Measurements from ENCODE around the gene HPS4. TPM values are rescaled to one million over a fixed set of nuclear protein-coding genes. Genes with fewer than 3 reads are reported as not detected.
"Not testable (repeated sequence)": the region's sequence is repeated elsewhere in the genome, so short reads cannot be mapped to it uniquely, and the experiment has no call there.

HPS4 gene
- total RNA-seq, 6 donors from 2014 or later = 22.5 to 93.2 (median 34.2) TPM

DNA sequence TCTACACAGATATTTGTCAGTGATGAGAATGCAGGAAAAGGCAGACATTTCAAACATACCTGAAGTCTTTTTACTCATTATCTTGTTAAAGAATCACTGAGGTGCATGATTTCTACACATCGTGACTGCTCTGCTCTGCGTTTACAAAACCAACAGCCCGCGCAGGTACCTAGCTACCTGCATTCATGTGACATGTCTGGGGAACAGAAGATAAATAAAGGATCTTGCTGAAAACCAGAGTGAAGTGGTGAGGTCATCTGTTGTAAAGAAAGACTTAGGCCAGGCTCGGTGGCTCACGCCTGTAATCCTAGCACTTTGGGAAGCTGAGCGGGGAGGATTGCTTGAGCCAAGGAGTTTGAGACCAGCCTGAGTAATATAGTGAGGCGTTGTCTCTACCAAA lies 38.8 kb downstream of the HPS4 start:
- DNase-seq = no peak
- 73 to 89% methylated on average over 7 to 8 of the region's 8 CpGs for WGBS, 2 donors
- H3K4me3 ChIP-seq = no peak overlapping the region
- no peaks in the 10 kb centered on the region for H3K4me1 ChIP-seq
- ATAC-seq (ENCODE audit: low FRiP score in 2 of 2) = no peak
- no peaks in the 10 kb centered on the region for H3K27me3 ChIP-seq
- TF ChIP-seq, protein P1, sequence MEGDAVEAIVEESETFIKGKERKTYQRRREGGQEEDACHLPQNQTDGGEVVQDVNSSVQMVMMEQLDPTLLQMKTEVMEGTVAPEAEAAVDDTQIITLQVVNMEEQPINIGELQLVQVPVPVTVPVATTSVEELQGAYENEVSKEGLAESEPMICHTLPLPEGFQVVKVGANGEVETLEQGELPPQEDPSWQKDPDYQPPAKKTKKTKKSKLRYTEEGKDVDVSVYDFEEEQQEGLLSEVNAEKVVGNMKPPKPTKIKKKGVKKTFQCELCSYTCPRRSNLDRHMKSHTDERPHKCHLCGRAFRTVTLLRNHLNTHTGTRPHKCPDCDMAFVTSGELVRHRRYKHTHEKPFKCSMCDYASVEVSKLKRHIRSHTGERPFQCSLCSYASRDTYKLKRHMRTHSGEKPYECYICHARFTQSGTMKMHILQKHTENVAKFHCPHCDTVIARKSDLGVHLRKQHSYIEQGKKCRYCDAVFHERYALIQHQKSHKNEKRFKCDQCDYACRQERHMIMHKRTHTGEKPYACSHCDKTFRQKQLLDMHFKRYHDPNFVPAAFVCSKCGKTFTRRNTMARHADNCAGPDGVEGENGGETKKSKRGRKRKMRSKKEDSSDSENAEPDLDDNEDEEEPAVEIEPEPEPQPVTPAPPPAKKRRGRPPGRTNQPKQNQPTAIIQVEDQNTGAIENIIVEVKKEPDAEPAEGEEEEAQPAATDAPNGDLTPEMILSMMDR (IDR thresholded peaks at IDR 0.05) = no peak
- no peak for TF ChIP-seq POLR2AphosphoS5 (IDR thresholded peaks at IDR 0.05)
- no peak for TF ChIP-seq POLR2A (IDR thresholded peaks at IDR 0.05)
- no peak for TF ChIP-seq EP300 (IDR thresholded peaks at IDR 0.05)
- no peak overlapping the region for H3K27ac ChIP-seq
- H3K36me3 ChIP-seq = peaks cover 0 to 1% (median 0%) of the 10 kb centered on the region in 4 donors
- no peaks in the 10 kb centered on the region for H3K9me3 ChIP-seq

DNA sequence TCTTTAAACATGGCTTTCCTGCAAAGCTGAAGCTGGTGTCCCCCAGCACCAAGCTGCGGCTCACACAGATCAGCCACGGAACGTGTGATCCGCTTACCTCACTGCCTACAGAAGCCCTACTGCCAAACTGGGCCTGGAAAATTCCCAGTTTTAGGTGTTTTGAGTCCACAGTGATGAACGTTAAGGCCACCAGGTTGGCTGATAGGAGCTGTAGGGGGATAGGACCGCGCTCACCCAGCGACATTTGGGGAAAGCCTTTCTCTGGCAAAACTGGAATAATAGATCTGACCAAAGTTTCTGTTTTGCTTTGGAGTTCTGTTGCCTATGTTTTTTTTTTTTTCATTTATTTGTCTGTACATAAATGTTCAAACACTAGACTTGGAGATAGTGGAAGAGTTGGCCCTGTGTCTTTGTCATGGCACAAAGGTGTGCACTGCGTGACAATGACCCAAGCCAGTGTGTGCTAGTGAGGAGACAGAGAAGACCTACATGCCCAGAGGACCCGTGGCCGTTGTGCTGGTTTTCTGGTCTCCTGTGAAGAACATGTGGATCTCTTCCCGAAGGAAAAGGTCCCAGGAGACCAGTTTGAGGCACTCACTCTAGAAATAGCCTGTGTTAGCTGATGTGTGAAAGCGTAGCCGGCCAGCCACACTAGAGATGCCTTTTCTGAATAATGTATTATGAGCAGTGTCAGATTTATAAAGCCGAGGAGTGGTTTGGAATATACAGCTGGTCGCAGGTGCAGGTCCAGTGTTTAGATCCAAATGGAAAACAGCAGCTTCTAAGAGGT lies 39.5 kb downstream of the HPS4 start:
- H3K4me3 ChIP-seq = no peak overlapping the region
- H3K4me1 ChIP-seq = no peaks in the 10 kb centered on the region
- DNase-seq = no peak
- no peak overlapping the region for H3K27ac ChIP-seq
- 91 to 94% methylated on average over 15 to 16 of the region's 16 CpGs for WGBS, 2 donors
- no peaks in the 10 kb centered on the region for H3K9me3 ChIP-seq
- no peak for ATAC-seq (ENCODE audit: low FRiP score in 2 of 2)
- TF ChIP-seq POLR2AphosphoS5 (IDR thresholded peaks at IDR 0.05) (no peak), EP300 (IDR thresholded peaks at IDR 0.05) (no peak), POLR2A (IDR thresholded peaks at IDR 0.05) (no peak)
- TF ChIP-seq, protein P1 (IDR thresholded peaks at IDR 0.05) = no peak
- no peaks in the 10 kb centered on the region for H3K36me3 ChIP-seq
- no peaks in the 10 kb centered on the region for H3K27me3 ChIP-seq

DNA sequence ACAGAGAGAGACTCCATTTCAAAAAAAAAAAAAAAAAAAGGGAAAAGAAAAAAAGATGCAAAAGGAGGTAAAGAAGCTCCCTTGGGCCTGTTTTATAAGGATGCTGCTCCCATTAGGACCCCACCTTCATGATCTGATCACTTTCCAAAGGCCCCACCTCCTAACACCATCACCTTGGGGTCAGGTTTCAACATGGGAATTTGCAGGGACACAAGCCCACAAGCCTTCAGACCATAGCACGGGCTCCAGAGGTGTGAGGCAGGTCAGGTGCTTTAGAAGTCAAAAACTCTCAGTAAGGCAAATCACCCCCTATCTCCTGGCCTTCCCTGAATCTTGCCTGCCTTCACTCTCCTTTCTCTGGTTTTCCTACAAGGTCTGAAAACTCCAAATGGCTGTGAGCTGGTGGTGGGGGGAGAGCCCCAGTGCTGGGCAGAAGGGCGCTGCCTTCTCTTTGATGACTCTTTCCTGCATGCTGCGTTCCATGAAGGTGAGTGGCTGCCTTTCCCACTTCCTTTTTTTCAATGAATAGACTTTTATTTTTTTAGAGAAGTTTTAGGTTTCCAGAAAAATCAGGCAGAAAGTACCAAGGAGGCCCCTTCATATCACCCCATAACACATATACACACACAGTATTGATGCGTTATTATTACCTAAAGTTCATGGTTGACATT lies 41.4 kb downstream of the HPS4 start:
- Histone ChIP-seq H3K9me3 (no peaks in the 10 kb centered on the region), H3K27me3 (no peaks in the 10 kb centered on the region), H3K4me3 (no peak overlapping the region), H3K36me3 (no peaks in the 10 kb centered on the region), H3K27ac (no peak overlapping the region), H3K4me1 (no peaks in the 10 kb centered on the region)
- TF ChIP-seq, protein P1 (IDR thresholded peaks at IDR 0.05) = no peak
- TF ChIP-seq POLR2A (IDR thresholded peaks at IDR 0.05) (no peak), EP300 (IDR thresholded peaks at IDR 0.05) (no peak), POLR2AphosphoS5 (IDR thresholded peaks at IDR 0.05) (no peak)
- ATAC-seq (ENCODE audit: low FRiP score in 2 of 2) = no peak
- WGBS, 2 donors = 79 to 86% methylated on average over 4 of the region's 4 CpGs
- DNase-seq = no peak

DNA sequence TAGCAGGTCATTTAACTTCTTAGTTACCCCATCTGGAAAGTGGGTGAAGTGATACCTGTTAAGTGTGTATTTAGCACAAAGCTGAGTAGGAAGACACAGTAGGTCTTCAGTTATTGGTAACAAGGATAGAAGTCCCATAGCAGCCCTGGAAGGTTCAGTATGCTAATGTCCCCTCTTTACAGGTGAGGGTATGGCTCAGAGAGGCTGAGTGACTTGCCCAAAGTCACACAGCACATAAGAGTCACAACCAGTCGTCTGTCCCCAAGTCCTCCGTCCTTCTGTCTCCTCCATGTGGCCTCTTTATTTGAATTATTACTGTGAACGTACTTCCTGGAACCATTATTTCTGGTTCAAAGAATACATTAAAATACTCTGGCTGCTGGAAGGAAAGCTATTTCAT lies 44.0 kb downstream of the HPS4 start:
- DNase-seq (no peak), ATAC-seq (ENCODE audit: low FRiP score in 2 of 2) (no peak)
- no peaks in the 10 kb centered on the region for H3K36me3 ChIP-seq
- TF ChIP-seq, protein P1 (IDR thresholded peaks at IDR 0.05) = no peak
- TF ChIP-seq POLR2A (IDR thresholded peaks at IDR 0.05) = no peak
- TF ChIP-seq EP300 (IDR thresholded peaks at IDR 0.05) = no peak
- no peak for TF ChIP-seq POLR2AphosphoS5 (IDR thresholded peaks at IDR 0.05)
- H3K9me3 ChIP-seq = no peaks in the 10 kb centered on the region
- WGBS, 2 donors = 78 to 87% methylated on average over 3 of the region's 3 CpGs
- no peak overlapping the region for H3K4me3 ChIP-seq
- H3K4me1 ChIP-seq = no peaks in the 10 kb centered on the region
- H3K27me3 ChIP-seq = no peaks in the 10 kb centered on the region
- no peak overlapping the region for H3K27ac ChIP-seq

DNA sequence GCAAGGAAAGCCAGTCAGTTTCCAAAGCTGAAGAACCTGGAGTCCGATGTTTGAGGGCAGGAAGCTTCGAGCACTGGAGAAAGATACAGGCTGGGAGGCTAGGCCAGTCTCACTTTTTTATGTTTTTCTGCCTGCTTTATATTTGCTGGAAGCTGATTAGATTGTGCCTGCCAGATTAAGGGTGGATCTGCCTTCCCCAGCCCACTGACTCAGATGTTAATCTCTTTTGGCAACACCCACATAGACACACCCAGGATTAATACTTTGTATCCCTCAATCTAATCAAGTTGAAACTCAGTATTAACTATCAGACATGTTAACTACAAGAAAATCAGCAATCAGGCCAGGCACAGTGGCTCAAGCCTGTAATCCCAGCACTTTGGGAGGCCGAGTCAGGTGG lies 44.8 kb downstream of the HPS4 start:
- H3K27me3 ChIP-seq; H3K36me3 ChIP-seq; H3K4me1 ChIP-seq; H3K9me3 ChIP-seq; DNase-seq; H3K4me3 ChIP-seq; H3K27ac ChIP-seq; ATAC-seq (ENCODE audit: low FRiP score in 2 of 2): not testable (repeated sequence)
- 93 to 96% methylated on average over 3 of the region's 3 CpGs for WGBS, 2 donors
